Measurements from ENCODE around the gene ATG101. TPM values are rescaled to one million over a fixed set of nuclear protein-coding genes. Genes with fewer than 3 reads are reported as not detected.

ATG101 gene
- total and polyA plus RNA-seq, 9 of the 15 experiments (the other 6 are each of a cell fraction or from before 2014, with no cell fraction given): 2.9 to 52.4 (median 29.7) TPM

DNA sequence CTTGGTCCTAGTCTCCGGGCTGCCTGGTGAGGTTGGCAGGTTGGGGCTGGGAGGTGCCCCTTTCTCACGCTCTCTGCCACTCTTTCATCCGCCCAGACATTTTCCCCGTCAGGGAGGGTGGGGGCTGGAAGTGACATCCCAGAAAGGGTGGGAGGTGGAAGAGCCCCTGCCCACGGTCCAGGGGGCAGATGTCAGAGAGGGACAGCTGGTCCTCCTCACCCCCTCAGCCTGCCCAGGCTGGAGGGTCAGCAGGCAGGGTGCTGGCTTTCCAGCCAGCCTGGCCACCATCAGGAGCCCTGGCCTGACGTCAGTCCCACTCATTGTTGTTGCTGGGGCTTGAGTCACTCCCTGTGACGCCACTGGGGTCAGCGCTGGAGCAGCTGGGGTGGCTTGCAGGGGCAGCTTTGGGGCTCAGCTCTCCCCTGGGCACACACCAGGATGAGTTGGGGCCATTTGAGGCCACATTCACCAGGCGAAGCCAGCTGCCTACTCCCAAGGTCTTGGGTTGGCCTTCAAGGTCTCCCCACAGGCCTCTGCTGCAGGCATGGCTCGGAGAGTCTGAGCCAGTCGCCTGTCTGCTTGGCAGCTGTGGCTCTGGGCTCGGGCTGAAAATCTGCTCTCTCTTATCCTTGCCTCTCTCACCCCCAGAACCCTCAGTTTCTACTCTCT, 5.7 kb upstream of the ATG101 start:
- H3K9me3 ChIP-seq (replicated peaks; ENCODE audit: control insufficient read depth, insufficient read depth, low read depth, low read length): no peaks in the 10 kb centered on the region
- TF ChIP-seq NR2C2 (CRISPR knock-in tag; IDR thresholded peaks at IDR 0.05) (0 out of 2 replicates have a peak, but pooled peaks have one; percentile 21), NR2C2 (tag; IDR thresholded peaks at IDR 0.05) (peak; percentile 63), CAMTA2 (CRISPR knock-in tag; conservative IDR thresholded peaks at IDR 0.05) (no peak), ZNF589 (CRISPR knock-in tag; IDR thresholded peaks at IDR 0.05; ENCODE audit: low read depth) (0 out of 2 replicates have a peak, but pooled peaks have one; percentile 76), ATF1 (CRISPR knock-in tag; IDR thresholded peaks at IDR 0.05) (no peak), ATF1 (tag; IDR thresholded peaks at IDR 0.05) (peak; percentile 66), NRF1 (conservative IDR thresholded peaks at IDR 0.05 in 1 of 2, IDR thresholded peaks at IDR 0.05 in 1 of 2) (peak in 1 of 2 experiments; percentile 22; a peak in 1 of 4 replicates), TFAP4 (CRISPR knock-in tag; IDR thresholded peaks at IDR 0.05; ENCODE audit: borderline replicate concordance) (peak; percentile 65; the same call in 1 of the 2 replicates), JUN (IDR thresholded peaks at IDR 0.05; ENCODE audit: borderline replicate concordance, low read depth, low read length) (peak; percentile 64), JUN (CRISPR knock-in tag; IDR thresholded peaks at IDR 0.05; ENCODE audit: borderline replicate concordance) (no peak), NR3C1 (CRISPR knock-in tag; IDR thresholded peaks at IDR 0.05) (no peak), TCFL5 (CRISPR knock-in tag; conservative IDR thresholded peaks at IDR 0.05) (no peak), PRDM10 (IDR thresholded peaks at IDR 0.05; ENCODE audit: partially characterized antibody) (no peak), ZSCAN29 (IDR thresholded peaks at IDR 0.05) (no peak), FOSL1 (tag; conservative IDR thresholded peaks at IDR 0.05) (peak; percentile 75), ZNF584 (CRISPR knock-in tag; IDR thresholded peaks at IDR 0.05; ENCODE audit: low read depth) (peak; percentile 71; the same call in 1 of the 2 replicates)
- TF ChIP-seq, protein P1, sequence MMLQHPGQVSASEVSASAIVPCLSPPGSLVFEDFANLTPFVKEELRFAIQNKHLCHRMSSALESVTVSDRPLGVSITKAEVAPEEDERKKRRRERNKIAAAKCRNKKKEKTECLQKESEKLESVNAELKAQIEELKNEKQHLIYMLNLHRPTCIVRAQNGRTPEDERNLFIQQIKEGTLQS (IDR thresholded peaks at IDR 0.05): peak; percentile 84
- TF ChIP-seq, protein P1 (CRISPR knock-in tag; conservative IDR thresholded peaks at IDR 0.05): no peak

More for the DNA sequence above, 5.7 kb upstream of the ATG101 start:
- Histone ChIP-seq H3K4me1 (replicated peaks in 1 of 2; ENCODE audit: control insufficient read depth in 2 of 2, insufficient read depth in 2 of 2, low read length in 2 of 2) (peaks cover 10 to 30% of the 10 kb centered on the region in 2 experiments; a peak in 4 of 5 replicates), H3K4me3 (no peak overlapping the region), H3K36me3 (ENCODE audit: control insufficient read depth, insufficient read depth, low read length) (no peaks in the 10 kb centered on the region), H3K9me1 (ENCODE audit: control insufficient read depth, insufficient read depth, low read length) (no peaks in the 10 kb centered on the region), H2AFZ (ENCODE audit: low read depth, low read length) (peak overlapping the region; percentile 54; the same call in 1 of the 2 replicates), H3K27me3 (ENCODE audit: control insufficient read depth in 2 of 2, insufficient read depth in 2 of 2, low read length in 2 of 2) (peaks cover 0 to 4% of the 10 kb centered on the region in 2 experiments; a peak in 2 of 5 replicates), H4K20me1 (replicated peaks; ENCODE audit: control insufficient read depth, insufficient read depth, low read length) (no peaks in the 10 kb centered on the region), H3K79me2 (ENCODE audit: control insufficient read depth, insufficient read depth, low read length) (no peaks in the 10 kb centered on the region), H3K4me2 (ENCODE audit: insufficient read depth, low read length) (no peak overlapping the region), H3K9ac (ENCODE audit: insufficient read depth in 1 of 2, low read depth in 2 of 2, low read length in 2 of 2) (peak overlapping the region; percentile 4 to 8; a peak in 3 of 4 replicates), H3K27ac (ENCODE audit: extremely low read depth, low read depth, low read length) (no peak overlapping the region)
- DNase-seq (ENCODE audit: extremely low read depth in 1 of 4, low spot score in 3 of 4) (peak in 2 of 4 experiments; percentile 53 to 56), FAIRE-seq (no peak), ATAC-seq (peak; percentile 61)
- POLR2A ChIA-PET: interaction anchor here (1.0 to 1.3 kb wide), 2 partner anchors 31 to 60 kb away, joined by 3 to 4 read pairs; no protein-coding TSS in a partner anchor
- intact Hi-C loops (cut with micrococcal nuclease): no loop called here
- in situ Hi-C loops (cut with MboI): no loop called here
- WGBS (ENCODE audit: insufficient coverage, low coverage, missing lambda C conversion rate): 52% methylated on average over 12 of the region's 12 CpGs
- BruUV-seq (replicated peaks): no TSS peak
- CTCF ChIA-PET (ENCODE audit: low intra/inter-chr PET ratio): no interaction called here

All from K562 (cell line).